Measurements from ENCODE around the gene ATP10B.

Gene ATP10B

DNA sequence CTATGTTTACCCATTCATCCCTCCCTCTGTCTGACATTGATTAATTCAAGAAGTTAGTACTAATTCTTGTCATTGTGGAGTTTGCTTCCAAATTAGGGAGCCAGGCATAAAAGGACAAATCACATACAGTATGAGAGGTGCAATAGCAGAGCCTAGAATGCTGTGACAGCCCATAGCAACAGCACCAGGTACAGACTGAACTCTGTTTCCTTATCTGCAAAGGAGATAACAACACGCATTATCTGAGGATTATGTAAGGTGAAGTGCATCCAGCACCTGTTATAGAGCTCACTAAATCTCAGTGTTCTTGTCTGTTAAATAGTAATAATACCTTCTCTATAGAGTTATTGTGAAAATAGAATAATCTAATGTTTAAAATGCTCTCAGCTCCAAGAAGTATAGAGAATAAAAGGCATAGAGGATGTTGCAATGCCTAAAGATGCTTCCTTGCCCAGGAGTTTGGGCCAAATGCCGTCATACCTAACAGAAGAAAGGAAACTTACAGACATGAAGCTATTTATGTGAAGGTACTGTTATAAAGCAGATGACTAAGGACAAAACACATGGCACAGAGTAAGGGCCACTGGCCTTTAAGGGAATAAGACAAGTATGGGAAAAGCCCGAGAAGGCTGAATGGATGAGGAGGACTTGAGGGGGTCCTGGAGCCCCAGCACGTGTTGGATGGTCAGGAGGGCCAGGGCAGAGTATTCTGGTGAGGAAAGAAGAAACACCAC, 214.5 kb downstream of the ATP10B start:
- no peaks in the 10 kb centered on the region for H3K27me3 ChIP-seq (ENCODE audit: low read length)
- H3K4me3 ChIP-seq (ENCODE audit: insufficient read depth, low read length, poor library complexity, severe bottlenecking), result no peak overlapping the region

GRCh38 chr5:160635663-160636062, 216.3 kb downstream of the ATP10B start:
- Histone ChIP-seq H3K36me3 (ENCODE audit: low read length) (no peaks in the 10 kb centered on the region), H4K20me1 (ENCODE audit: low read depth, low read length) (no peaks in the 10 kb centered on the region), H3K9me3 (ENCODE audit: insufficient read depth, low read length) (no peaks in the 10 kb centered on the region), H3K9me2 (replicated peaks; ENCODE audit: insufficient read depth, low read length) (no peaks in the 10 kb centered on the region), H3K27me3 (ENCODE audit: low read length) (no peaks in the 10 kb centered on the region), H2AFZ (ENCODE audit: low read depth, low read length, severe bottlenecking) (no peak overlapping the region), H3K27ac (ENCODE audit: low read depth, low read length) (no peak overlapping the region), H3K9ac (ENCODE audit: low read length) (no peak overlapping the region), H3F3A (ENCODE audit: insufficient read depth) (no peaks in the 10 kb centered on the region), H3K4me2 (ENCODE audit: low read depth, low read length, poor library complexity, severe bottlenecking) (no peak overlapping the region), H3K4me3 (ENCODE audit: insufficient read depth, low read length, poor library complexity, severe bottlenecking) (no peak overlapping the region), H3K79me2 (ENCODE audit: insufficient read depth, low read length) (no peaks in the 10 kb centered on the region)
- TF ChIP-seq EZH2phosphoT487 (conservative IDR thresholded peaks at IDR 0.05; ENCODE audit: low read length), result no peak
- TF ChIP-seq, protein P1, sequence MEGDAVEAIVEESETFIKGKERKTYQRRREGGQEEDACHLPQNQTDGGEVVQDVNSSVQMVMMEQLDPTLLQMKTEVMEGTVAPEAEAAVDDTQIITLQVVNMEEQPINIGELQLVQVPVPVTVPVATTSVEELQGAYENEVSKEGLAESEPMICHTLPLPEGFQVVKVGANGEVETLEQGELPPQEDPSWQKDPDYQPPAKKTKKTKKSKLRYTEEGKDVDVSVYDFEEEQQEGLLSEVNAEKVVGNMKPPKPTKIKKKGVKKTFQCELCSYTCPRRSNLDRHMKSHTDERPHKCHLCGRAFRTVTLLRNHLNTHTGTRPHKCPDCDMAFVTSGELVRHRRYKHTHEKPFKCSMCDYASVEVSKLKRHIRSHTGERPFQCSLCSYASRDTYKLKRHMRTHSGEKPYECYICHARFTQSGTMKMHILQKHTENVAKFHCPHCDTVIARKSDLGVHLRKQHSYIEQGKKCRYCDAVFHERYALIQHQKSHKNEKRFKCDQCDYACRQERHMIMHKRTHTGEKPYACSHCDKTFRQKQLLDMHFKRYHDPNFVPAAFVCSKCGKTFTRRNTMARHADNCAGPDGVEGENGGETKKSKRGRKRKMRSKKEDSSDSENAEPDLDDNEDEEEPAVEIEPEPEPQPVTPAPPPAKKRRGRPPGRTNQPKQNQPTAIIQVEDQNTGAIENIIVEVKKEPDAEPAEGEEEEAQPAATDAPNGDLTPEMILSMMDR (IDR thresholded peaks at IDR 0.05; ENCODE audit: insufficient read depth, low read length, poor library complexity, severe bottlenecking), result no peak

More for the DNA sequence above, 214.5 kb downstream of the ATP10B start:
- H3K4me2 ChIP-seq (ENCODE audit: low read depth, low read length, poor library complexity, severe bottlenecking), result no peak overlapping the region
- no peaks in the 10 kb centered on the region for H3K9me3 ChIP-seq (ENCODE audit: insufficient read depth, low read length)
- TF ChIP-seq EZH2phosphoT487 (conservative IDR thresholded peaks at IDR 0.05; ENCODE audit: low read length), result no peak
- TF ChIP-seq, protein P1 (IDR thresholded peaks at IDR 0.05; ENCODE audit: insufficient read depth, low read length, poor library complexity, severe bottlenecking), result no peak
- H4K20me1 ChIP-seq (ENCODE audit: low read depth, low read length), result no peaks in the 10 kb centered on the region
- no peak overlapping the region for H2AFZ ChIP-seq (ENCODE audit: low read depth, low read length, severe bottlenecking)
- H3K27ac ChIP-seq (ENCODE audit: low read depth, low read length), result no peak overlapping the region
- no peaks in the 10 kb centered on the region for H3F3A ChIP-seq (ENCODE audit: insufficient read depth)
- H3K36me3 ChIP-seq (ENCODE audit: low read length), result no peaks in the 10 kb centered on the region
- H3K9me2 ChIP-seq (replicated peaks; ENCODE audit: insufficient read depth, low read length), result no peaks in the 10 kb centered on the region
- no peak overlapping the region for H3K9ac ChIP-seq (ENCODE audit: low read length)
- no peaks in the 10 kb centered on the region for H3K79me2 ChIP-seq (ENCODE audit: insufficient read depth, low read length)

DNA sequence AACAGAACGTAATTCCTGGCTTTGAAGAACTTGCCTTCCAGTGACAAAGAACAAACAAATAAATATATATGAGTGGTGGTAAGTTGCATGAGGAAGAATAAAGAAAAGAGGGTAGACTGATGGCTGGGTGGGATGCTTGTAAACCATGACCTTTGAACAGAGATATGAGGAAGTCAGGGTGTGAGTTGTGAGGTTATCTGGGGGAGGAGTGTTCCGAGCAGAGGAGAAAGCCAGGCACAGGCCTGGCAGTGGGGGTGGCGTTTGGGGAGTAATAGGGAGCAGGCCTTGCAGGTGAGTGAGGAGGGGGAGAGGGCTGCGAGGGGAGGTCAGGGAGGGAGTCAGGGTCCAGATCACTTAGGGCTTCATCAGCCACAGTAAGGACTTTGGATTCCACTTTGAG, 217.0 kb downstream of the ATP10B start:
- no peaks in the 10 kb centered on the region for H4K20me1 ChIP-seq (ENCODE audit: low read depth, low read length)
- no peak overlapping the region for H3K27ac ChIP-seq (ENCODE audit: low read depth, low read length)
- no peaks in the 10 kb centered on the region for H3F3A ChIP-seq (ENCODE audit: insufficient read depth)
- H2AFZ ChIP-seq (ENCODE audit: low read depth, low read length, severe bottlenecking), result no peak overlapping the region
- H3K36me3 ChIP-seq (ENCODE audit: low read length), result no peaks in the 10 kb centered on the region
- no peak overlapping the region for H3K4me3 ChIP-seq (ENCODE audit: insufficient read depth, low read length, poor library complexity, severe bottlenecking)
- TF ChIP-seq, protein P1 (IDR thresholded peaks at IDR 0.05; ENCODE audit: insufficient read depth, low read length, poor library complexity, severe bottlenecking), result no peak
- no peak for TF ChIP-seq EZH2phosphoT487 (conservative IDR thresholded peaks at IDR 0.05; ENCODE audit: low read length)
- no peaks in the 10 kb centered on the region for H3K27me3 ChIP-seq (ENCODE audit: low read length)
- H3K9me2 ChIP-seq (replicated peaks; ENCODE audit: insufficient read depth, low read length), result no peaks in the 10 kb centered on the region
- H3K9ac ChIP-seq (ENCODE audit: low read length), result no peak overlapping the region
- no peaks in the 10 kb centered on the region for H3K79me2 ChIP-seq (ENCODE audit: insufficient read depth, low read length)
- no peaks in the 10 kb centered on the region for H3K9me3 ChIP-seq (ENCODE audit: insufficient read depth, low read length)
- no peak overlapping the region for H3K4me2 ChIP-seq (ENCODE audit: low read depth, low read length, poor library complexity, severe bottlenecking)
